ENCODE measurements around the gene FOSL2.

DNA sequence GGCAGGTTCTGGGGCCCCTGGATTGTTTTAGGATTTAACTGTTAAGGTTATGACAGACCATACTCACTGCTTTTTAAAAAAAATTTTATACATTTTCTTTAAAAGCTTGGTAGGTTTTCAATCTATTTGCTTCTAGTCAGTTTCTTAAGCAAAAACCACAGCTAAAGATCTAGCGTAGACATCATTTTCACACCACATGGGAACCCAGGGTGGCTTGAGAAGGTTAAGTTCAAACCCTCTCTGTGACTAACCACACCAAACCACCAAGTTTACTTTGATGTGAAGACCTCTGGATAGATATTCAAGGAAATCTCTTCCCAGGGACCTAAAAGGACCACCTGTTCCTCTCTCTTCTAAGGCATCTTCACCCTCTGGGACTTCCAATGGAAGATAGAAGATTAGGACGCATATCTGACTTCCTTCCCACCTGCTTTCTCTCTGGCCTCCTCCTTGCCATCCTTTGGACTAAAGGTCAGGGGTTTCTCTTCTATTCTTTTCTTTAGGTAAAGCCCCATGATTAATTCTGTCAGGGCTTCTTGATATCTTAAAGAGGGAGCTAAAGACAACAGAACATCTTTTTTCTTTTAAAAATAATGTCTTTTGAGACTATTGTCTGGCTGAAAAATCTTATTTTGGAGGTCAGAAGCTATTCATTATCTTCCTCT is 32.3 kb downstream of the FOSL2 start:
- no peak for TF ChIP-seq POLR2AphosphoS5 (IDR thresholded peaks at IDR 0.05; ENCODE audit: low read depth)
- TF ChIP-seq, protein P1, sequence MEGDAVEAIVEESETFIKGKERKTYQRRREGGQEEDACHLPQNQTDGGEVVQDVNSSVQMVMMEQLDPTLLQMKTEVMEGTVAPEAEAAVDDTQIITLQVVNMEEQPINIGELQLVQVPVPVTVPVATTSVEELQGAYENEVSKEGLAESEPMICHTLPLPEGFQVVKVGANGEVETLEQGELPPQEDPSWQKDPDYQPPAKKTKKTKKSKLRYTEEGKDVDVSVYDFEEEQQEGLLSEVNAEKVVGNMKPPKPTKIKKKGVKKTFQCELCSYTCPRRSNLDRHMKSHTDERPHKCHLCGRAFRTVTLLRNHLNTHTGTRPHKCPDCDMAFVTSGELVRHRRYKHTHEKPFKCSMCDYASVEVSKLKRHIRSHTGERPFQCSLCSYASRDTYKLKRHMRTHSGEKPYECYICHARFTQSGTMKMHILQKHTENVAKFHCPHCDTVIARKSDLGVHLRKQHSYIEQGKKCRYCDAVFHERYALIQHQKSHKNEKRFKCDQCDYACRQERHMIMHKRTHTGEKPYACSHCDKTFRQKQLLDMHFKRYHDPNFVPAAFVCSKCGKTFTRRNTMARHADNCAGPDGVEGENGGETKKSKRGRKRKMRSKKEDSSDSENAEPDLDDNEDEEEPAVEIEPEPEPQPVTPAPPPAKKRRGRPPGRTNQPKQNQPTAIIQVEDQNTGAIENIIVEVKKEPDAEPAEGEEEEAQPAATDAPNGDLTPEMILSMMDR (IDR thresholded peaks at IDR 0.05; ENCODE audit: insufficient read depth, low read length), result no peak
- TF ChIP-seq, protein P2, sequence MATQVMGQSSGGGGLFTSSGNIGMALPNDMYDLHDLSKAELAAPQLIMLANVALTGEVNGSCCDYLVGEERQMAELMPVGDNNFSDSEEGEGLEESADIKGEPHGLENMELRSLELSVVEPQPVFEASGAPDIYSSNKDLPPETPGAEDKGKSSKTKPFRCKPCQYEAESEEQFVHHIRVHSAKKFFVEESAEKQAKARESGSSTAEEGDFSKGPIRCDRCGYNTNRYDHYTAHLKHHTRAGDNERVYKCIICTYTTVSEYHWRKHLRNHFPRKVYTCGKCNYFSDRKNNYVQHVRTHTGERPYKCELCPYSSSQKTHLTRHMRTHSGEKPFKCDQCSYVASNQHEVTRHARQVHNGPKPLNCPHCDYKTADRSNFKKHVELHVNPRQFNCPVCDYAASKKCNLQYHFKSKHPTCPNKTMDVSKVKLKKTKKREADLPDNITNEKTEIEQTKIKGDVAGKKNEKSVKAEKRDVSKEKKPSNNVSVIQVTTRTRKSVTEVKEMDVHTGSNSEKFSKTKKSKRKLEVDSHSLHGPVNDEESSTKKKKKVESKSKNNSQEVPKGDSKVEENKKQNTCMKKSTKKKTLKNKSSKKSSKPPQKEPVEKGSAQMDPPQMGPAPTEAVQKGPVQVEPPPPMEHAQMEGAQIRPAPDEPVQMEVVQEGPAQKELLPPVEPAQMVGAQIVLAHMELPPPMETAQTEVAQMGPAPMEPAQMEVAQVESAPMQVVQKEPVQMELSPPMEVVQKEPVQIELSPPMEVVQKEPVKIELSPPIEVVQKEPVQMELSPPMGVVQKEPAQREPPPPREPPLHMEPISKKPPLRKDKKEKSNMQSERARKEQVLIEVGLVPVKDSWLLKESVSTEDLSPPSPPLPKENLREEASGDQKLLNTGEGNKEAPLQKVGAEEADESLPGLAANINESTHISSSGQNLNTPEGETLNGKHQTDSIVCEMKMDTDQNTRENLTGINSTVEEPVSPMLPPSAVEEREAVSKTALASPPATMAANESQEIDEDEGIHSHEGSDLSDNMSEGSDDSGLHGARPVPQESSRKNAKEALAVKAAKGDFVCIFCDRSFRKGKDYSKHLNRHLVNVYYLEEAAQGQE (IDR thresholded peaks at IDR 0.05; ENCODE audit: insufficient replicate concordance, low read depth), result no peak

Data from HL-60 (cell line).